GM23338 (cell line): ENCODE data around the gene FYTTD1. TPM values are rescaled to one million over a fixed set of nuclear protein-coding genes. Genes with fewer than 3 reads are reported as not detected.

Experiments used
- ATAC-seq: fragments of 200-7000 bp; cut with Tn5 transposase; 3 replicates; pipeline ENCODE4 v1.9.1; 2020
- DNase-seq: peaks from one replicate; pipeline ENCODE4 v3.0.0-alpha.2; 2015; ENCODE audit warnings: low spot score
- H2AFZ ChIP-seq: fragments of 200-600 bp; sonication (generic); 2 replicates; pipeline ENCODE4 v1.8.0; 2016; ENCODE audit warnings: antibody characterized with exemption, mild to moderate bottlenecking, moderate library complexity
- H3F3A ChIP-seq: fragments of 200-600 bp; sonication (generic); replicated peaks from 2 replicates; pipeline ENCODE4 v1.8.0; 2017; ENCODE audit warnings: antibody characterized with exemption, mixed run types, low read depth
- H3K27ac ChIP-seq: fragments of 200-600 bp; sonication (generic); 2 replicates; pipeline ENCODE4 v1.6.1; 2016; ENCODE audit warnings: low read depth
- H3K27me3 ChIP-seq: fragments of 200-600 bp; sonication (generic); 2 replicates; pipeline ENCODE4 v1.8.0; 2016; ENCODE audit warnings: mild to moderate bottlenecking, mixed run types, moderate library complexity; ENCODE audit not compliant: insufficient read depth
- H3K36me3 ChIP-seq: fragments of 200-600 bp; sonication (generic); 2 replicates; pipeline ENCODE4 v1.8.0; 2016; ENCODE audit warnings: mild to moderate bottlenecking; ENCODE audit not compliant: insufficient read depth
- H3K4me1 ChIP-seq: fragments of 200-600 bp; sonication (generic); 2 replicates; pipeline ENCODE4 v1.8.0; 2016; ENCODE audit warnings: mild to moderate bottlenecking, moderate library complexity; ENCODE audit not compliant: insufficient read depth
- H3K4me2 ChIP-seq: fragments of 200-600 bp; sonication (generic); 2 replicates; pipeline ENCODE4 v1.7.1; 2017; ENCODE audit warnings: mixed run types
- H3K4me3 ChIP-seq: fragments of 200-600 bp; sonication (generic); 2 replicates; pipeline ENCODE4 v1.6.1; 2016; ENCODE audit warnings: mixed run types
- H3K79me2 ChIP-seq: fragments of 200-600 bp; sonication (generic); replicated peaks from 2 replicates; pipeline ENCODE4 v1.8.0; 2017; ENCODE audit warnings: mild to moderate bottlenecking; ENCODE audit not compliant: insufficient read depth
- H3K9me2 ChIP-seq: fragments of 200-600 bp; sonication (generic); 2 replicates; pipeline ENCODE4 v1.8.0; 2017; ENCODE audit not compliant: insufficient read depth
- H4K20me1 ChIP-seq: fragments of 200-600 bp; sonication (generic); replicated peaks from 2 replicates; pipeline ENCODE4 v1.8.0; 2017; ENCODE audit warnings: mild to moderate bottlenecking; ENCODE audit not compliant: insufficient read depth
- H3K27ac Mint-ChIP-seq: 2 replicates; pipeline ENCODE4 v1.8.0; 2020; ENCODE audit warnings: inconsistent platforms, mild to moderate bottlenecking, moderate library complexity, mixed read lengths
- H3K27me3 Mint-ChIP-seq: 3 replicates; pipeline ENCODE4 v1.8.0; 2022; ENCODE audit warnings: low read depth, mild to moderate bottlenecking, moderate library complexity, mixed read lengths, inconsistent platforms; ENCODE audit not compliant: insufficient read depth, poor library complexity
- H3K36me3 Mint-ChIP-seq: 3 replicates; pipeline ENCODE4 v1.8.0; 2021; ENCODE audit warnings: low read depth, mild to moderate bottlenecking, inconsistent platforms, moderate library complexity, mixed read lengths
- H3K4me1 Mint-ChIP-seq: 3 replicates; pipeline ENCODE4 v1.8.0; 2020; ENCODE audit warnings: mild to moderate bottlenecking, inconsistent platforms, mixed read lengths
- H3K4me3 Mint-ChIP-seq: 3 replicates; pipeline ENCODE4 v1.8.0; 2021; ENCODE audit warnings: moderate library complexity, mild to moderate bottlenecking, inconsistent platforms, mixed read lengths
- H3K9me3 Mint-ChIP-seq: 3 replicates; pipeline ENCODE4 v1.8.0; 2020; ENCODE audit warnings: moderate library complexity, mild to moderate bottlenecking, inconsistent platforms, mixed read lengths
- CREB1 ChIP-seq: fragments of 250-450 bp; sonication (Bioruptor Pico); IDR thresholded peaks from 2 replicates; pipeline ENCODE4 v1.5.0; 2020; ENCODE audit warnings: low read depth, mild to moderate bottlenecking, moderate library complexity
- EZH2 ChIP-seq: fragments of 200-600 bp; sonication (generic); IDR thresholded peaks from one replicate; pipeline ENCODE4 v1.8.0; 2017; ENCODE audit warnings: antibody characterized with exemption, mild to moderate bottlenecking, low read depth; ENCODE audit not compliant: unreplicated experiment
- JUNB ChIP-seq: IDR thresholded peaks from one replicate; pipeline ENCODE4 v1.6.1; 2016; ENCODE audit warnings: antibody characterized with exemption; ENCODE audit not compliant: unreplicated experiment
- NANOG ChIP-seq: IDR thresholded peaks from 2 replicates; pipeline ENCODE4 v1.6.1; 2016; ENCODE audit warnings: antibody characterized with exemption, borderline replicate concordance
- POLR2AphosphoS5 ChIP-seq: IDR thresholded peaks from 2 replicates; pipeline ENCODE4 v1.6.1; 2016; ENCODE audit warnings: antibody characterized with exemption, low read depth
- ZNF114 ChIP-seq: fragments of 250-450 bp; sonication (Bioruptor Pico); IDR thresholded peaks from 2 replicates; pipeline ENCODE4 v1.5.0; 2020; ENCODE audit warnings: mild to moderate bottlenecking, moderate library complexity
- polyA plus RNA-seq: library from polyadenylated mRNA; unstranded; fragments of >200 nt; fragmentation: Nextera tagmentation; extraction: Ambion mirVana; gene quantifications from 2 replicates; pipeline ENCODE4 v1.2.1, GENCODE V29; 2016
- total RNA-seq: library from RNA; depleted of rRNA; stranded (reverse); fragments of >200 nt; shearing (Covaris generic); gene quantifications from 2 replicates; pipeline ENCODE4 v1.2.3, GENCODE V29; 2014
- TF ChIP-seq, protein P1 (sequence below): fragments of 250-450 bp; sonication (Bioruptor Pico); IDR thresholded peaks from 2 replicates; pipeline ENCODE4 v1.5.0; 2020; ENCODE audit warnings: mild to moderate bottlenecking, moderate library complexity
- TF ChIP-seq, protein P2 (sequence below): IDR thresholded peaks from 2 replicates; pipeline ENCODE4 v1.6.1; 2016; ENCODE audit warnings: antibody characterized with exemption

FYTTD1 gene
- total and polyA plus RNA-seq, 2 experiments from 2014 or later = 13.7 to 14.8 TPM

DNA sequence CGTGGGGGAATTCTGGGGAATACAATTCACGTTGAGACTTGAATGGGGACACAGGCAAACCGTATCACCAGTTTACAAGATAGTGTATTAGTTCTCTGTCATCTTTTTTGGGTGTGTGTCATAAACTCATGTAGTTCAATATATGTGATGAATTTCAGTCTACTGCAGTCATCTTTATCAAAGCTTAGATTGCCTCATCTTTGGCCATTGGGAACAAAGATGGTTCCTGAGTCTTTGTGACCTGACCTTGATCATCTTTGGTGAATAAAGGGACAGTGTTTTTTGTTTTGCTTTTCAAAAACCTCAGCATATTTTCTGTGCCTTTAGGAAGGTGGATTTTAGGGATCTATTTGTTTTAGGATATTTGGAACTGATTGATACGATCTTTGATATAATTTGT lies 64.7 kb downstream of the FYTTD1 start (continued):
- TF ChIP-seq, protein P1, sequence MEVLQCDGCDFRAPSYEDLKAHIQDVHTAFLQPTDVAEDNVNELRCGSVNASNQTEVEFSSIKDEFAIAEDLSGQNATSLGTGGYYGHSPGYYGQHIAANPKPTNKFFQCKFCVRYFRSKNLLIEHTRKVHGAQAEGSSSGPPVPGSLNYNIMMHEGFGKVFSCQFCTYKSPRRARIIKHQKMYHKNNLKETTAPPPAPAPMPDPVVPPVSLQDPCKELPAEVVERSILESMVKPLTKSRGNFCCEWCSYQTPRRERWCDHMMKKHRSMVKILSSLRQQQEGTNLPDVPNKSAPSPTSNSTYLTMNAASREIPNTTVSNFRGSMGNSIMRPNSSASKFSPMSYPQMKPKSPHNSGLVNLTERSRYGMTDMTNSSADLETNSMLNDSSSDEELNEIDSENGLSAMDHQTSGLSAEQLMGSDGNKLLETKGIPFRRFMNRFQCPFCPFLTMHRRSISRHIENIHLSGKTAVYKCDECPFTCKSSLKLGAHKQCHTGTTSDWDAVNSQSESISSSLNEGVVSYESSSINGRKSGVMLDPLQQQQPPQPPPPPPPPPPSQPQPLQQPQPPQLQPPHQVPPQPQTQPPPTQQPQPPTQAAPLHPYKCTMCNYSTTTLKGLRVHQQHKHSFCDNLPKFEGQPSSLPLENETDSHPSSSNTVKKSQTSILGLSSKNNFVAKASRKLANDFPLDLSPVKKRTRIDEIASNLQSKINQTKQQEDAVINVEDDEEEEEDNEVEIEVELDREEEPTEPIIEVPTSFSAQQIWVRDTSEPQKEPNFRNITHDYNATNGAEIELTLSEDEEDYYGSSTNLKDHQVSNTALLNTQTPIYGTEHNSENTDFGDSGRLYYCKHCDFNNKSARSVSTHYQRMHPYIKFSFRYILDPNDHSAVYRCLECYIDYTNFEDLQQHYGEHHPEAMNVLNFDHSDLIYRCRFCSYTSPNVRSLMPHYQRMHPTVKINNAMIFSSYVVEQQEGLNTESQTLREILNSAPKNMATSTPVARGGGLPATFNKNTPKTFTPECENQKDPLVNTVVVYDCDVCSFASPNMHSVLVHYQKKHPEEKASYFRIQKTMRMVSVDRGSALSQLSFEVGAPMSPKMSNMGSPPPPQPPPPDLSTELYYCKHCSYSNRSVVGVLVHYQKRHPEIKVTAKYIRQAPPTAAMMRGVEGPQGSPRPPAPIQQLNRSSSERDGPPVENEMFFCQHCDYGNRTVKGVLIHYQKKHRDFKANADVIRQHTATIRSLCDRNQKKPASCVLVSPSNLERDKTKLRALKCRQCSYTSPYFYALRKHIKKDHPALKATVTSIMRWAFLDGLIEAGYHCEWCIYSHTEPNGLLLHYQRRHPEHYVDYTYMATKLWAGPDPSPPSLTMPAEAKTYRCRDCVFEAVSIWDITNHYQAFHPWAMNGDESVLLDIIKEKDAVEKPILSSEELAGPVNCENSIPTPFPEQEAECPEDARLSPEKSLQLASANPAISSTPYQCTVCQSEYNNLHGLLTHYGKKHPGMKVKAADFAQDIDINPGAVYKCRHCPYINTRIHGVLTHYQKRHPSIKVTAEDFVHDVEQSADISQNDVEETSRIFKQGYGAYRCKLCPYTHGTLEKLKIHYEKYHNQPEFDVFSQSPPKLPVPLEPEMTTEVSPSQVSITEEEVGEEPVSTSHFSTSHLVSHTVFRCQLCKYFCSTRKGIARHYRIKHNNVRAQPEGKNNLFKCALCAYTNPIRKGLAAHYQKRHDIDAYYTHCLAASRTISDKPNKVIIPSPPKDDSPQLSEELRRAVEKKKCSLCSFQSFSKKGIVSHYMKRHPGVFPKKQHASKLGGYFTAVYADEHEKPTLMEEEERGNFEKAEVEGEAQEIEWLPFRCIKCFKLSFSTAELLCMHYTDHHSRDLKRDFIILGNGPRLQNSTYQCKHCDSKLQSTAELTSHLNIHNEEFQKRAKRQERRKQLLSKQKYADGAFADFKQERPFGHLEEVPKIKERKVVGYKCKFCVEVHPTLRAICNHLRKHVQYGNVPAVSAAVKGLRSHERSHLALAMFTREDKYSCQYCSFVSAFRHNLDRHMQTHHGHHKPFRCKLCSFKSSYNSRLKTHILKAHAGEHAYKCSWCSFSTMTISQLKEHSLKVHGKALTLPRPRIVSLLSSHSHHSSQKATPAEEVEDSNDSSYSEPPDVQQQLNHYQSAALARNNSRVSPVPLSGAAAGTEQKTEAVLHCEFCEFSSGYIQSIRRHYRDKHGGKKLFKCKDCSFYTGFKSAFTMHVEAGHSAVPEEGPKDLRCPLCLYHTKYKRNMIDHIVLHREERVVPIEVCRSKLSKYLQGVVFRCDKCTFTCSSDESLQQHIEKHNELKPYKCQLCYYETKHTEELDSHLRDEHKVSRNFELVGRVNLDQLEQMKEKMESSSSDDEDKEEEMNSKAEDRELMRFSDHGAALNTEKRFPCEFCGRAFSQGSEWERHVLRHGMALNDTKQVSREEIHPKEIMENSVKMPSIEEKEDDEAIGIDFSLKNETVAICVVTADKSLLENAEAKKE (CRISPR knock-in tag) = no peak
- TF ChIP-seq POLR2AphosphoS5 (no peak), EZH2 (no peak), ZNF114 (CRISPR knock-in tag) (no peak), NANOG (no peak)

DNA sequence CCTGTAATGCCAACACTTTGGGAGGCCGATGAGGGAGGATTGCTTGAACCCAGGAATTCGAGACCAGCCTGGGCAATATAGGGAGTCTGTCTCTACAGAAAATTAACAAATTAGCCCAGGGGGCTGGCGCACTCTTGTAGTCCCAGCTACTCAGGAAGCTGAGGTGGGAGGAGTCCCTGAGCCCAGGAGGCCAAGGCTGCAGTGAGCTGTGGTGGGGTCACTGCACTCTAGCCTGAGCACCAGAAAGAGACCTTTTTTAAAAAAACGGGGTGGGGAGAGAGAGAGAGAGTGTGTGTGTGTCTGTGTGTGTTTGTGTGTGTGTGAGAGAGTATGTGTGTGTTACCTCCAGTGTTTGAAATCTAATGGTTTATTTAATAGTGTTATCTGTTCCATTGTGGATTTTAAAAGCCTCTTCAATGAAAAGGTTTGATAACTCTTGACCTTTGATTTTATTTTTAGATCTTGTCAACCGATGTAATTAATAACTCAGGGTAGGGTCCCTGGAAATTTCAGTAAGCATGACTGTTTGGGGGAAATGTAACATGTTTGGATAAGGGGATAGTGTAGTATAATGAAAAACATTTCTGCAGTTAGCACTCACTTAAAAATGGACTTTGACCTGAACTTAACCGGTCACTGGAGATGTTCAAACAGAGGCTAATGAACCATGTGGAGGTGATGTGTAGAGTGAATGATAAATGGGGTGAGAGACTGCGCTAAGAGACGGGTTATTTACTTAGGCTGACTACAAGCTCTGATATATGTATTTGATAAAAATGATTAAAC lies 71.1 kb downstream of the FYTTD1 start:
- no peaks in the 10 kb centered on the region; the same call in 2 of the 3 replicates for H3K4me1 Mint-ChIP-seq
- Histone ChIP-seq H4K20me1 (peaks cover under 1% of the 10 kb centered on the region; the same call in 1 of the 2 replicates), H2AFZ (no peak overlapping the region), H3K4me1 (peaks cover 2% of the 10 kb centered on the region), H3K36me3 (peaks cover under 1% of the 10 kb centered on the region; the same call in 1 of the 2 replicates), H3K4me3 (no peak overlapping the region), H3K27ac (0 out of 2 replicates have a peak overlapping the region, but pooled peaks have one; percentile 35), H3F3A (no peaks in the 10 kb centered on the region), H3K9me2 (no peaks in the 10 kb centered on the region), H3K79me2 (peaks cover 34% of the 10 kb centered on the region), H3K4me2 (no peak overlapping the region), H3K27me3 (no peaks in the 10 kb centered on the region)
- H3K36me3 Mint-ChIP-seq = peaks cover 45% of the 10 kb centered on the region
- H3K9me3 Mint-ChIP-seq = no peaks in the 10 kb centered on the region
- no peak overlapping the region for H3K27ac Mint-ChIP-seq
- DNase-seq (no peak), ATAC-seq (no peak)
- H3K4me3 Mint-ChIP-seq = no peak overlapping the region
- H3K27me3 Mint-ChIP-seq = peaks cover 1% of the 10 kb centered on the region
- no peak for TF ChIP-seq CREB1
- TF ChIP-seq, protein P1 (CRISPR knock-in tag) = no peak
- TF ChIP-seq, protein P2, sequence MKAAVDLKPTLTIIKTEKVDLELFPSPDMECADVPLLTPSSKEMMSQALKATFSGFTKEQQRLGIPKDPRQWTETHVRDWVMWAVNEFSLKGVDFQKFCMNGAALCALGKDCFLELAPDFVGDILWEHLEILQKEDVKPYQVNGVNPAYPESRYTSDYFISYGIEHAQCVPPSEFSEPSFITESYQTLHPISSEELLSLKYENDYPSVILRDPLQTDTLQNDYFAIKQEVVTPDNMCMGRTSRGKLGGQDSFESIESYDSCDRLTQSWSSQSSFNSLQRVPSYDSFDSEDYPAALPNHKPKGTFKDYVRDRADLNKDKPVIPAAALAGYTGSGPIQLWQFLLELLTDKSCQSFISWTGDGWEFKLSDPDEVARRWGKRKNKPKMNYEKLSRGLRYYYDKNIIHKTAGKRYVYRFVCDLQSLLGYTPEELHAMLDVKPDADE = no peak
- no peak for TF ChIP-seq JUNB
